ENCODE results near the gene GMPPA. TPM values are rescaled to one million over a fixed set of nuclear protein-coding genes. Genes with fewer than 3 reads are reported as not detected.

Gene GMPPA
- total and polyA plus RNA-seq, 9 of the 15 experiments (the other 6 are each of a cell fraction or from before 2014, with no cell fraction given), result 7.0 to 101 (median 66.7) TPM

DNA sequence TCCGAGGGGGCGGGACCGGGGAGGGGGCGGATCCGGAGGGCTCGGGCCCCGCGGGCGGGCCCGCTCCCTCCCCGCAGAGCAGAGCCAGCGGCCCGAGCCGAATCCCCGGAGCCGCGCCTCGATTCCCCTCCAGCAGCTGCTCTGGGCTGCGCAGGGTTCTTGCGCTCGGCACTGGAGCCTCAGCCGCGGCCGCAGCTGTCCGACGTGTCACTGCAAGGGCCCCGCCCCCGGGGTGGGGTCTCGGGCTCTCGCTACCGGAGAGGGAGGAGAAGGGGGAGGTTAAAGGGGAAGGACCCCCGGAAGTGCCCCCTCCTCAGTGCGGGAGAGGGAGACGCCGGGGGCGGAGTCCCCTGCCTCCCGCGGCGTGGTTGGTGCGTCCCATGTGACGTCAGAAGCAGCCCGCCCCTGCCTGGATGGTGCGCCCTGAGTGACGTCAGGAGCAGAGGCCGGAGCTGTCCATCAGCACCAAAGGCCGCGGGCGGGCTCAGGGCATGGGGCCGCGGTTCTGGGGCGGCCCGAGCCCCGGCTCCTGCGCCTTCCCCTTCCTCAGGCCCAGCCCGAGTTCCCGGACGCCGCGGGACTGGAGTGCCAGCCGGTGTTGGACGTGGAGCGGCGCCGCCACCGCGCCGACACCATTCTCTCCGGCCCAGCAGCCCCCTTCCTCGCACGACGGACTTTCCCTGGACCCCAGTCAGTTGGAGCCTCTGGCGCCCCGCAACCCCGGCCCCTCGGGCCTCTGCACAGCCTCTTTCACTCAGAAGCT lies 45.1 kb downstream of the GMPPA start, which contains the start of the genes CHPF and TMEM198 (continued):
- TF ChIP-seq NFE2L1 (tag; IDR thresholded peaks at IDR 0.05; ENCODE audit: borderline replicate concordance, low read depth) (no peak), NFE2 (IDR thresholded peaks at IDR 0.05; ENCODE audit: low read depth) (no peak), SMAD1 (IDR thresholded peaks at IDR 0.05; ENCODE audit: low read depth, low read length, partially characterized antibody) (no peak), CBX3 (IDR thresholded peaks at IDR 0.05; ENCODE audit: borderline replicate concordance in 1 of 2, low read length in 2 of 2) (no peak; a peak in 1 of 3 replicates), GATAD2B (IDR thresholded peaks at IDR 0.05; ENCODE audit: borderline replicate concordance) (no peak), RBM17 (IDR thresholded peaks at IDR 0.05; ENCODE audit: borderline replicate concordance, low read depth, low read length) (no peak), FOXA1 (IDR thresholded peaks at IDR 0.05; ENCODE audit: borderline replicate concordance) (no peak), FOXJ2 (tag; IDR thresholded peaks at IDR 0.05) (no peak), EZH2 (IDR thresholded peaks at IDR 0.05; ENCODE audit: borderline replicate concordance, low read depth, low read length) (no peak), ZNF274 (IDR thresholded peaks at IDR 0.05; ENCODE audit: borderline replicate concordance, low read depth, low read length) (no peak), GATA2 (CRISPR knock-in tag; IDR thresholded peaks at IDR 0.05) (no peak), NCOA4 (IDR thresholded peaks at IDR 0.05; ENCODE audit: partially characterized antibody) (no peak), POLR2AphosphoS2 (IDR thresholded peaks at IDR 0.05; ENCODE audit: low read length) (no peak)
- TF ChIP-seq, protein P1, sequence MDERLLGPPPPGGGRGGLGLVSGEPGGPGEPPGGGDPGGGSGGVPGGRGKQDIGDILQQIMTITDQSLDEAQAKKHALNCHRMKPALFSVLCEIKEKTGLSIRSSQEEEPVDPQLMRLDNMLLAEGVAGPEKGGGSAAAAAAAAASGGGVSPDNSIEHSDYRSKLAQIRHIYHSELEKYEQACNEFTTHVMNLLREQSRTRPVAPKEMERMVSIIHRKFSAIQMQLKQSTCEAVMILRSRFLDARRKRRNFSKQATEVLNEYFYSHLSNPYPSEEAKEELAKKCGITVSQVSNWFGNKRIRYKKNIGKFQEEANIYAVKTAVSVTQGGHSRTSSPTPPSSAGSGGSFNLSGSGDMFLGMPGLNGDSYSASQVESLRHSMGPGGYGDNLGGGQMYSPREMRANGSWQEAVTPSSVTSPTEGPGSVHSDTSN (CRISPR knock-in tag; IDR thresholded peaks at IDR 0.05; ENCODE audit: low read depth), result peak; percentile 62
- TF ChIP-seq, protein P1 (tag; conservative IDR thresholded peaks at IDR 0.05; ENCODE audit: low read depth), result no peak
- TF ChIP-seq, protein P2, sequence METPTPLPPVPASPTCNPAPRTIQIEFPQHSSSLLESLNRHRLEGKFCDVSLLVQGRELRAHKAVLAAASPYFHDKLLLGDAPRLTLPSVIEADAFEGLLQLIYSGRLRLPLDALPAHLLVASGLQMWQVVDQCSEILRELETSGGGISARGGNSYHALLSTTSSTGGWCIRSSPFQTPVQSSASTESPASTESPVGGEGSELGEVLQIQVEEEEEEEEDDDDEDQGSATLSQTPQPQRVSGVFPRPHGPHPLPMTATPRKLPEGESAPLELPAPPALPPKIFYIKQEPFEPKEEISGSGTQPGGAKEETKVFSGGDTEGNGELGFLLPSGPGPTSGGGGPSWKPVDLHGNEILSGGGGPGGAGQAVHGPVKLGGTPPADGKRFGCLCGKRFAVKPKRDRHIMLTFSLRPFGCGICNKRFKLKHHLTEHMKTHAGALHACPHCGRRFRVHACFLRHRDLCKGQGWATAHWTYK (CRISPR knock-in tag; IDR thresholded peaks at IDR 0.05), result no peak
- TF ChIP-seq, protein P3, sequence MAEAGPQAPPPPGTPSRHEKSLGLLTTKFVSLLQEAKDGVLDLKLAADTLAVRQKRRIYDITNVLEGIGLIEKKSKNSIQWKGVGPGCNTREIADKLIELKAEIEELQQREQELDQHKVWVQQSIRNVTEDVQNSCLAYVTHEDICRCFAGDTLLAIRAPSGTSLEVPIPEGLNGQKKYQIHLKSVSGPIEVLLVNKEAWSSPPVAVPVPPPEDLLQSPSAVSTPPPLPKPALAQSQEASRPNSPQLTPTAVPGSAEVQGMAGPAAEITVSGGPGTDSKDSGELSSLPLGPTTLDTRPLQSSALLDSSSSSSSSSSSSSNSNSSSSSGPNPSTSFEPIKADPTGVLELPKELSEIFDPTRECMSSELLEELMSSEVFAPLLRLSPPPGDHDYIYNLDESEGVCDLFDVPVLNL (CRISPR knock-in tag; IDR thresholded peaks at IDR 0.05; ENCODE audit: low read depth), result no peak
- TF ChIP-seq, protein P4, sequence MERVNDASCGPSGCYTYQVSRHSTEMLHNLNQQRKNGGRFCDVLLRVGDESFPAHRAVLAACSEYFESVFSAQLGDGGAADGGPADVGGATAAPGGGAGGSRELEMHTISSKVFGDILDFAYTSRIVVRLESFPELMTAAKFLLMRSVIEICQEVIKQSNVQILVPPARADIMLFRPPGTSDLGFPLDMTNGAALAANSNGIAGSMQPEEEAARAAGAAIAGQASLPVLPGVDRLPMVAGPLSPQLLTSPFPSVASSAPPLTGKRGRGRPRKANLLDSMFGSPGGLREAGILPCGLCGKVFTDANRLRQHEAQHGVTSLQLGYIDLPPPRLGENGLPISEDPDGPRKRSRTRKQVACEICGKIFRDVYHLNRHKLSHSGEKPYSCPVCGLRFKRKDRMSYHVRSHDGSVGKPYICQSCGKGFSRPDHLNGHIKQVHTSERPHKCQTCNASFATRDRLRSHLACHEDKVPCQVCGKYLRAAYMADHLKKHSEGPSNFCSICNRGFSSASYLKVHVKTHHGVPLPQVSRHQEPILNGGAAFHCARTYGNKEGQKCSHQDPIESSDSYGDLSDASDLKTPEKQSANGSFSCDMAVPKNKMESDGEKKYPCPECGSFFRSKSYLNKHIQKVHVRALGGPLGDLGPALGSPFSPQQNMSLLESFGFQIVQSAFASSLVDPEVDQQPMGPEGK (CRISPR knock-in tag; IDR thresholded peaks at IDR 0.05; ENCODE audit: borderline replicate concordance), result no peak
- TF ChIP-seq, protein P5, sequence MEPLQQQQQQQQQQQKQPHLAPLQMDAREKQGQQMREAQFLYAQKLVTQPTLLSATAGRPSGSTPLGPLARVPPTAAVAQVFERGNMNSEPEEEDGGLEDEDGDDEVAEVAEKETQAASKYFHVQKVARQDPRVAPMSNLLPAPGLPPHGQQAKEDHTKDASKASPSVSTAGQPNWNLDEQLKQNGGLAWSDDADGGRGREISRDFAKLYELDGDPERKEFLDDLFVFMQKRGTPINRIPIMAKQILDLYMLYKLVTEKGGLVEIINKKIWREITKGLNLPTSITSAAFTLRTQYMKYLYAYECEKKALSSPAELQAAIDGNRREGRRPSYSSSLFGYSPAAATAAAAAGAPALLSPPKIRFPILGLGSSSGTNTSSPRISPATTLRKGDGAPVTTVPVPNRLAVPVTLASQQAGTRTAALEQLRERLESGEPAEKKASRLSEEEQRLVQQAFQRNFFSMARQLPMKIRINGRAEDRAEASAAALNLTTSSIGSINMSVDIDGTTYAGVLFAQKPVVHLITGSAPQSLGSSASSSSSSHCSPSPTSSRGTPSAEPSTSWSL (CRISPR knock-in tag; IDR thresholded peaks at IDR 0.05; ENCODE audit: borderline replicate concordance), result no peak

Data from K562 (cell line).